ENCODE results near the gene PER3. TPM values are rescaled to one million over a fixed set of nuclear protein-coding genes. Genes with fewer than 3 reads are reported as not detected.

PER3 gene
- total RNA-seq, 2 donors from 2014 or later = 12.0 to 20.6 TPM

DNA sequence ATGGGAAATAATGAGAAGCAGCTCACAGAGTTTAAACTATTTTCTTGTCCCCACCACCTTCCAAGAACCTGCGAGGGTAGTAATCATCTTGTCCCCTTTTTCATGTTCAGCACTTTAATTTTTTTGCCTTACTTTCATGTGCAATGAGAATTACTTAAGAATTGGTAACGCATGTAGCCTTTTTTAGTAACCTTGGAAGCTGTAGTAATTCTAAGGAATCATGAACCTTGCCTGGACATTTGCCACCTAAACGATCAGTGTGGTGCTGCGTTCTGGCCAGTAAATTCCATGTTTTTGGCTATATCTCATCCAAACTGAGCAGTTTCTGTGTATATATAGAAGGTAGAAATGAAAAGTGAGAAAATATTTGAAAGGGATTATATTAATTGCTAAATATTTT, 16.9 kb upstream of the PER3 start:
- Histone ChIP-seq H3K36me3 (no peaks in the 10 kb centered on the region), H3K4me3 (no peak overlapping the region), H3K27me3 (replicated peaks; ENCODE audit: insufficient read depth) (no peaks in the 10 kb centered on the region), H3K9me3 (no peaks in the 10 kb centered on the region), H3K4me1 (replicated peaks) (peaks cover 2% of the 10 kb centered on the region), H3K27ac (no peak overlapping the region)
- no peak for DNase-seq (ENCODE audit: low spot score)
- WGBS = 89% methylated on average over 4 of the region's 4 CpGs
- TF ChIP-seq POLR2A (IDR thresholded peaks at IDR 0.05) (no peak), POLR2AphosphoS5 (IDR thresholded peaks at IDR 0.05) (no peak)
- TF ChIP-seq, protein P1, sequence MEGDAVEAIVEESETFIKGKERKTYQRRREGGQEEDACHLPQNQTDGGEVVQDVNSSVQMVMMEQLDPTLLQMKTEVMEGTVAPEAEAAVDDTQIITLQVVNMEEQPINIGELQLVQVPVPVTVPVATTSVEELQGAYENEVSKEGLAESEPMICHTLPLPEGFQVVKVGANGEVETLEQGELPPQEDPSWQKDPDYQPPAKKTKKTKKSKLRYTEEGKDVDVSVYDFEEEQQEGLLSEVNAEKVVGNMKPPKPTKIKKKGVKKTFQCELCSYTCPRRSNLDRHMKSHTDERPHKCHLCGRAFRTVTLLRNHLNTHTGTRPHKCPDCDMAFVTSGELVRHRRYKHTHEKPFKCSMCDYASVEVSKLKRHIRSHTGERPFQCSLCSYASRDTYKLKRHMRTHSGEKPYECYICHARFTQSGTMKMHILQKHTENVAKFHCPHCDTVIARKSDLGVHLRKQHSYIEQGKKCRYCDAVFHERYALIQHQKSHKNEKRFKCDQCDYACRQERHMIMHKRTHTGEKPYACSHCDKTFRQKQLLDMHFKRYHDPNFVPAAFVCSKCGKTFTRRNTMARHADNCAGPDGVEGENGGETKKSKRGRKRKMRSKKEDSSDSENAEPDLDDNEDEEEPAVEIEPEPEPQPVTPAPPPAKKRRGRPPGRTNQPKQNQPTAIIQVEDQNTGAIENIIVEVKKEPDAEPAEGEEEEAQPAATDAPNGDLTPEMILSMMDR (IDR thresholded peaks at IDR 0.05) = no peak
- intact Hi-C loops (cut with DNase I) = no loop called here

GRCh38 chr1:7768583-7768982, 15.5 kb upstream of the PER3 start:
- WGBS = 51% methylated on average over 2 of the region's 2 CpGs
- no peak for DNase-seq (ENCODE audit: low spot score)

GRCh38 chr1:7769673-7770412, 14.2 kb upstream of the PER3 start:
- 92% methylated on average over 12 of the region's 12 CpGs for WGBS
- H3K4me1 ChIP-seq (replicated peaks) = peaks cover 5% of the 10 kb centered on the region
- no peaks in the 10 kb centered on the region for H3K27me3 ChIP-seq (replicated peaks; ENCODE audit: insufficient read depth)

More at GRCh38 chr1:7768583-7768982, 15.5 kb upstream of the PER3 start:
- Histone ChIP-seq H3K27me3 (replicated peaks; ENCODE audit: insufficient read depth) (no peaks in the 10 kb centered on the region), H3K9me3 (no peaks in the 10 kb centered on the region), H3K4me1 (replicated peaks) (peaks cover 5% of the 10 kb centered on the region), H3K4me3 (no peak overlapping the region), H3K27ac (no peak overlapping the region), H3K36me3 (no peaks in the 10 kb centered on the region)
- intact Hi-C loops (cut with DNase I) = no loop called here
- TF ChIP-seq POLR2AphosphoS5 (IDR thresholded peaks at IDR 0.05) = no peak
- TF ChIP-seq, protein P1 (IDR thresholded peaks at IDR 0.05) = no peak
- TF ChIP-seq POLR2A (IDR thresholded peaks at IDR 0.05) = no peak

GRCh38 chr1:7770669-7770996, 13.5 kb upstream of the PER3 start:
- peaks cover 5% of the 10 kb centered on the region for H3K4me1 ChIP-seq (replicated peaks)
- H3K27me3 ChIP-seq (replicated peaks; ENCODE audit: insufficient read depth) = no peaks in the 10 kb centered on the region
- no peak for DNase-seq (ENCODE audit: low spot score)
- H3K4me3 ChIP-seq = peak overlapping the region; percentile 90 to 92
- H3K27ac ChIP-seq = peak overlapping the region; percentile 84 to 94
- no peaks in the 10 kb centered on the region for H3K9me3 ChIP-seq
- 8% methylated on average over 6 of the region's 6 CpGs for WGBS
- intact Hi-C loops (cut with DNase I) = no loop called here
- no peaks in the 10 kb centered on the region for H3K36me3 ChIP-seq
- TF ChIP-seq, protein P1 (IDR thresholded peaks at IDR 0.05) = no peak
- no peak for TF ChIP-seq POLR2AphosphoS5 (IDR thresholded peaks at IDR 0.05)
- no peak for TF ChIP-seq POLR2A (IDR thresholded peaks at IDR 0.05)

More at GRCh38 chr1:7769673-7770412, 14.2 kb upstream of the PER3 start:
- TF ChIP-seq, protein P1 (IDR thresholded peaks at IDR 0.05) = no peak
- TF ChIP-seq POLR2A (IDR thresholded peaks at IDR 0.05) = no peak
- TF ChIP-seq POLR2AphosphoS5 (IDR thresholded peaks at IDR 0.05) = no peak
- intact Hi-C loops (cut with DNase I) = no loop called here
- Histone ChIP-seq H3K4me3 (no peak overlapping the region), H3K9me3 (no peaks in the 10 kb centered on the region), H3K27ac (no peak overlapping the region), H3K36me3 (no peaks in the 10 kb centered on the region)
- DNase-seq (ENCODE audit: low spot score) = no peak
